ENCODE measurements around the gene TCAIM. TPM values are rescaled to one million over a fixed set of nuclear protein-coding genes. Genes with fewer than 3 reads are reported as not detected.

Gene TCAIM
- total RNA-seq, 3 donors from 2014 or later (not counting 1 experiment from before 2014, with no cell fraction given), result 10.9 to 11.2 (median 11.0) TPM

DNA sequence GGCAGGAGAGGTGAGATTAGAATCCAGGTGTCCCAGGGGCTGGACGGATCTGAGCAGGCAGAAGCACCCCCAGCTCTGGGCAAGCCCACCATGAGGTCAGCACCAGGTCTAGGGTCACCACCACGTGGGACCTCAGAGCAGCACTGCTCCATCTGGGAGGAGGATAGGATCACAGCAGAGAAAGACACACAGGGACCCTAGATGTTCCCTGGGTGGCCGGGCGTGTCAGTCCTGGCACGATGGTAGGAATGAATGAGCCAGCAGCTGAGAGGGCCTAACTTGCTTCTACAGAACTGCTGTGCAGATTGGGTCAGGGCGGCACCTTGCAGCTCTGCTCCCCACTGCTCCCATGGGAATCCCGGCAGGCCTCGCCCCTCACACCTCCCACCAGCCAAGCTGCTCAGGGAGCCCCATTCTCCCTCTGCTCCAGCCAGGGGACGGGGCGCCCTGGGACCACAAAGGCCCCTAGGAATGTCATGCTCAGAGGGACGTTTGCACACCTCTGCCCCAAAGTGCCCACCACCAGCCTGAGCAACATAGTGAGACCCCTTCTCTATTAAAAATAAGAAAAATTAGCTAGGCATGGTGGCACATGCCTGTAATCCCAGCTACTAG lies 72.6 kb downstream of the TCAIM start:
- H3K36me3 ChIP-seq (ENCODE audit: control insufficient read depth, insufficient read depth, low read length), result no peaks in the 10 kb centered on the region
- Mint-ChIP-seq H3K27me3 (ENCODE audit: low read depth in 2 of 2) (no peaks in the 10 kb centered on the region), H3K4me1 (peaks cover 12 to 17% of the 10 kb centered on the region in 2 donors), H3K27ac (no peak overlapping the region), H3K36me3 (no peaks in the 10 kb centered on the region), H3K9me3 (no peaks in the 10 kb centered on the region), H3K4me3 (no peak overlapping the region)
- no peak for DNase-seq
- 87% methylated on average over 11 of the region's 11 CpGs for WGBS (ENCODE audit: insufficient coverage)
- H3K4me1 ChIP-seq (ENCODE audit: control insufficient read depth, insufficient read depth, low read length), result peaks cover 7% of the 10 kb centered on the region
- H3K27ac ChIP-seq (ENCODE audit: low read length), result no peak overlapping the region
- no peak overlapping the region for H3K4me3 ChIP-seq (ENCODE audit: low read length)
- ATAC-seq, result no peak
- TF ChIP-seq, protein P1, sequence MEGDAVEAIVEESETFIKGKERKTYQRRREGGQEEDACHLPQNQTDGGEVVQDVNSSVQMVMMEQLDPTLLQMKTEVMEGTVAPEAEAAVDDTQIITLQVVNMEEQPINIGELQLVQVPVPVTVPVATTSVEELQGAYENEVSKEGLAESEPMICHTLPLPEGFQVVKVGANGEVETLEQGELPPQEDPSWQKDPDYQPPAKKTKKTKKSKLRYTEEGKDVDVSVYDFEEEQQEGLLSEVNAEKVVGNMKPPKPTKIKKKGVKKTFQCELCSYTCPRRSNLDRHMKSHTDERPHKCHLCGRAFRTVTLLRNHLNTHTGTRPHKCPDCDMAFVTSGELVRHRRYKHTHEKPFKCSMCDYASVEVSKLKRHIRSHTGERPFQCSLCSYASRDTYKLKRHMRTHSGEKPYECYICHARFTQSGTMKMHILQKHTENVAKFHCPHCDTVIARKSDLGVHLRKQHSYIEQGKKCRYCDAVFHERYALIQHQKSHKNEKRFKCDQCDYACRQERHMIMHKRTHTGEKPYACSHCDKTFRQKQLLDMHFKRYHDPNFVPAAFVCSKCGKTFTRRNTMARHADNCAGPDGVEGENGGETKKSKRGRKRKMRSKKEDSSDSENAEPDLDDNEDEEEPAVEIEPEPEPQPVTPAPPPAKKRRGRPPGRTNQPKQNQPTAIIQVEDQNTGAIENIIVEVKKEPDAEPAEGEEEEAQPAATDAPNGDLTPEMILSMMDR (IDR thresholded peaks at IDR 0.05), result no peak
- intact Hi-C loops (cut with micrococcal nuclease), result no loop called here
- H3K27me3 ChIP-seq (ENCODE audit: control insufficient read depth, insufficient read depth, low read length), result no peaks in the 10 kb centered on the region
- H3K9me3 ChIP-seq (ENCODE audit: control insufficient read depth, insufficient read depth, low read length), result no peaks in the 10 kb centered on the region

DNA sequence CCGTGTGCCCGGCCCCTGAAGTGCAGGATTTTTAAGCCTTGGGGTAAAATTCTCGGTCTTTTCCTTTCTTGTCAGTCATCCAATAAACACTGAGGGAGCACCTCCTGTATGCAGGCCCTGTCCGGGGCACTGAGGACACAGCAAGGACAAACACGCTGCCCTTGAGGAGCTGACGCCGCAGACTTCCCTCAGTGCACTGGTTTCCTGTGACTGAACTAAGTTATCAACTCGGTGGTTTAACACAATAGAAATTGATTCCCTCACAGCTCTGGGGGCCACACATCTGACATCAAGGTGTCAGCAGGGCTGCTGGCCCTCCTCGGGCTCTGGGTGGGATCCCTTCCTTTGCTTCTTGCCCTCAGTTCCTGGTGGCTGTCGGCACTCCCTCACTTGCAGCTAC lies 73.8 kb downstream of the TCAIM start:
- Histone ChIP-seq H3K27ac (ENCODE audit: low read length) (no peak overlapping the region), H3K27me3 (ENCODE audit: control insufficient read depth, insufficient read depth, low read length) (no peaks in the 10 kb centered on the region), H3K4me3 (ENCODE audit: low read length) (no peak overlapping the region), H3K36me3 (ENCODE audit: control insufficient read depth, insufficient read depth, low read length) (no peaks in the 10 kb centered on the region), H3K9me3 (ENCODE audit: control insufficient read depth, insufficient read depth, low read length) (no peaks in the 10 kb centered on the region), H3K4me1 (ENCODE audit: control insufficient read depth, insufficient read depth, low read length) (peaks cover 7% of the 10 kb centered on the region)
- DNase-seq (no peak), ATAC-seq (peak; percentile 59 to 88 (median 61))
- intact Hi-C loops (cut with micrococcal nuclease), result no loop called here
- Mint-ChIP-seq H3K9me3 (no peaks in the 10 kb centered on the region), H3K4me1 (peaks cover 12 to 17% of the 10 kb centered on the region in 2 donors), H3K36me3 (no peaks in the 10 kb centered on the region), H3K27me3 (ENCODE audit: low read depth in 2 of 2) (no peaks in the 10 kb centered on the region), H3K27ac (peak overlapping the region; percentile 36 to 86), H3K4me3 (no peak overlapping the region)
- TF ChIP-seq, protein P1 (IDR thresholded peaks at IDR 0.05), result no peak
- WGBS (ENCODE audit: insufficient coverage), result 62% methylated on average over 10 of the region's 10 CpGs

- Histone ChIP-seq H3K4me1 (ENCODE audit: control insufficient read depth, insufficient read depth, low read length) (peaks cover 7% of the 10 kb centered on the region), H3K9me3 (ENCODE audit: control insufficient read depth, insufficient read depth, low read length) (no peaks in the 10 kb centered on the region), H3K4me3 (ENCODE audit: low read length) (no peak overlapping the region), H3K36me3 (ENCODE audit: control insufficient read depth, insufficient read depth, low read length) (no peaks in the 10 kb centered on the region), H3K27me3 (ENCODE audit: control insufficient read depth, insufficient read depth, low read length) (no peaks in the 10 kb centered on the region), H3K27ac (ENCODE audit: low read length) (no peak overlapping the region)
- no peaks in the 10 kb centered on the region for H3K36me3 Mint-ChIP-seq
- peaks cover 12 to 17% of the 10 kb centered on the region in 2 donors for H3K4me1 Mint-ChIP-seq
- H3K9me3 Mint-ChIP-seq, result no peaks in the 10 kb centered on the region
- intact Hi-C loops (cut with micrococcal nuclease), result no loop called here
- H3K27me3 Mint-ChIP-seq (ENCODE audit: low read depth in 2 of 2), result no peaks in the 10 kb centered on the region
- no peak for ATAC-seq
- 88% methylated on average over 11 of the region's 11 CpGs for WGBS (ENCODE audit: insufficient coverage)
- no peak for DNase-seq
- no peak overlapping the region for H3K4me3 Mint-ChIP-seq
- H3K27ac Mint-ChIP-seq, result peak overlapping the region in 1 of 2 donors; percentile 33
- TF ChIP-seq, protein P1 (IDR thresholded peaks at IDR 0.05), result no peak
These were observed 76.0 kb downstream of the TCAIM start for GRCh38 chr3:44414517-44415090.
